Cerebellar nuclear complex (tissue), 1 donor: ENCODE results near the gene GAS2.

ENCODE experiments used
- DNase-seq, 2 experiments: peaks; one replicate each; lab custom pipeline; 2025; lab: John Stamatoyannopoulos, UW

GAS2 gene

GRCh38 chr11:22728600-22729389 is 62.4 kb downstream of the GAS2 start:
- DNase-seq: no peak

GRCh38 chr11:22730319-22730718 is 63.9 kb downstream of the GAS2 start:
- DNase-seq: no peak

GRCh38 chr11:22732588-22732987 is 66.2 kb downstream of the GAS2 start:
- DNase-seq: no peak

GRCh38 chr11:22733475-22734248 is 67.3 kb downstream of the GAS2 start:
- no peak for DNase-seq

GRCh38 chr11:22734628-22735345 is 68.4 kb downstream of the GAS2 start:
- no peak for DNase-seq

GRCh38 chr11:22742157-22742613 is 75.8 kb downstream of the GAS2 start:
- no peak for DNase-seq

- no peak for DNase-seq
These were observed 83.1 kb downstream of the GAS2 start for GRCh38 chr11:22749536-22749935.

- no peak for DNase-seq
These were observed 86.5 kb downstream of the GAS2 start for GRCh38 chr11:22752908-22753310.

- no peak for DNase-seq
These were observed 87.0 kb downstream of the GAS2 start for GRCh38 chr11:22753416-22753815.

GRCh38 chr11:22761066-22761465 is 94.7 kb downstream of the GAS2 start:
- no peak for DNase-seq

- DNase-seq: no peak
These were observed 96.8 kb downstream of the GAS2 start for GRCh38 chr11:22763166-22763565.

- no peak for DNase-seq
These were observed 98.3 kb downstream of the GAS2 start for GRCh38 chr11:22764735-22765134.

- DNase-seq: no peak
These were observed 101.9 kb downstream of the GAS2 start for GRCh38 chr11:22768281-22768680.

GRCh38 chr11:22769081-22769480 is 102.7 kb downstream of the GAS2 start:
- DNase-seq: no peak

GRCh38 chr11:22774716-22775115 is 108.3 kb downstream of the GAS2 start:
- no peak for DNase-seq

GRCh38 chr11:22775248-22775647 is 108.8 kb downstream of the GAS2 start:
- no peak for DNase-seq

- no peak for DNase-seq
These were observed 112.2 kb downstream of the GAS2 start for GRCh38 chr11:22778642-22779041.

GRCh38 chr11:22779850-22780249 is 113.4 kb downstream of the GAS2 start:
- no peak for DNase-seq

- no peak for DNase-seq
These were observed 114.7 kb downstream of the GAS2 start for GRCh38 chr11:22780952-22781593.

- no peak for DNase-seq
These were observed 118.8 kb downstream of the GAS2 start for GRCh38 chr11:22785251-22785650.

GRCh38 chr11:22786475-22786874 is 120.1 kb downstream of the GAS2 start:
- DNase-seq: no peak

- DNase-seq: no peak
These were observed 120.6 kb downstream of the GAS2 start for GRCh38 chr11:22787055-22787454.
